ENCODE results near the gene RUNX3.

RUNX3 gene

DNA sequence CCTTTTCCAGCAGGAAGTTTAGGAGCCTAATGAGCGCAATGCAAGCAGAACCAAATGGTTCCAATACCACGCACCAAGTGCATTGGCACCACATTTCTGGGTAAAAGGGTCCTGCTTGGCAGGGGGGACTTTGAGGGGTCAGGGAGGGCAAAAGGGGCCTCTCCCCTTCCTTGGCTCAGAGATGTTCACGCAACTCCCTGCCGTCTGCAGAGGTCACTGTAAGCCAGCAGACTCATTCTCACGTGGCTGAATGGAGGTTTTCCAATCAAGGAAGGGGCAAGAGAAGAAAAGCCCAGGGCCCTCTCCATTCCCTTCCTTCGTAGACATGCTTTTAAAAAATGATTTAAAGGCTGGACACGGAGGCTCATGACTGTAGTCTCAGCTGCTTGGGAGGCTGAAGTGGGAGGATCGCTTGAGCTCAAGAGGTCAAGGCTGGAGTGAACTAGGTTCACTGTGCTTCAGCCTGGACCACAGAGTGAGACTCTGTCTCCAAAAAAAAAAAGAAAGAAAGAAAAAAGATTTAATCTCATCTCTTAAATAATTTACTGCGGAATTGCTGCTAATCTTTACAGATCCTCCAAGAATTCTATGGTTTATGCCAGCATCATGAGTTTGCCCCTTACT, 80.3 kb downstream of the RUNX3 start:
- no peaks in the 10 kb centered on the region for H3K9me3 ChIP-seq
- TF ChIP-seq CTCF (IDR thresholded peaks at IDR 0.05), result no peak
- peaks cover 0 to 21% (median 16%) of the 10 kb centered on the region in 4 donors for H3K4me1 ChIP-seq
- intact Hi-C loops (cut with DNase I; ENCODE audit: low total_unique reads), result loop anchor here (5.0 to 10.0 kb wide), 3 partner anchors 95 to 358 kb away; no protein-coding TSS in a partner anchor
- H3K27me3 ChIP-seq, result no peaks in the 10 kb centered on the region
- peaks cover 0 to 7% (median 6%) of the 10 kb centered on the region in 3 donors for H3K36me3 ChIP-seq
- DNase-seq, result no peak
- no peak overlapping the region for H3K4me3 ChIP-seq
- no peak overlapping the region for H3K27ac ChIP-seq

Measured in tibial artery (tissue), 4 donors.